K562 (cell line): ENCODE data around the gene ACAP2. TPM values are rescaled to one million over a fixed set of nuclear protein-coding genes. Genes with fewer than 3 reads are reported as not detected.

Source experiments
- CSDE1 ChIP-seq, 2 experiments: fragments of 450-650 bp; IDR thresholded peaks; 2 replicates each; pipeline ENCODE4 v1.6.1; 2016; ENCODE audit warnings: mild to moderate bottlenecking in 1 of 2
- ETV6 ChIP-seq, 3 experiments: fragments of 150-350 bp in 1 of 3; sonication (generic) in 1 of 3; formaldehyde crosslinking in 1 of 3; IDR thresholded peaks; 2 replicates each; pipeline versions ENCODE4 v1.6.1 to v1.8.0; 2014 to 2022; ENCODE audit warnings: borderline replicate concordance in 2 of 3, low read depth in 2 of 3, antibody characterized with exemption in 1 of 3, low read length in 1 of 3, mild to moderate bottlenecking in 1 of 3, missing genetic modification reagents in 1 of 3
- KDM5B ChIP-seq: fragments of 200-600 bp; sonication (generic); IDR thresholded peaks from 2 replicates; pipeline ENCODE4 v1.6.1; 2012; ENCODE audit warnings: low read depth, mild to moderate bottlenecking, moderate library complexity, low read length, control low read depth, inconsistent platforms; ENCODE audit not compliant: insufficient replicate concordance
- L3MBTL2 ChIP-seq: fragments of 450-650 bp; IDR thresholded peaks from 2 replicates; pipeline ENCODE4 v1.6.1; 2016; ENCODE audit warnings: mild to moderate bottlenecking, moderate library complexity
- MAFF ChIP-seq: IDR thresholded peaks from 2 replicates; pipeline ENCODE4 v1.6.1; 2012; ENCODE audit warnings: low read length, improper control_type of control experiment
- SMAD3 ChIP-seq: fragments of 450-650 bp; formaldehyde crosslinking; conservative IDR thresholded peaks from 2 replicates; pipeline ENCODE4 v1.4.0; 2020; ENCODE audit warnings: mild to moderate bottlenecking
- SMARCA4 ChIP-seq: fragments of 450-650 bp; IDR thresholded peaks from 2 replicates; pipeline ENCODE4 v1.6.1; 2016
- TSC22D4 ChIP-seq: fragments of 450-650 bp; IDR thresholded peaks from 2 replicates; pipeline ENCODE4 v1.6.1; 2016; ENCODE audit warnings: missing genetic modification characterization, missing biosample characterization, control low read depth
- U2AF1 ChIP-seq: fragments of 200-400 bp; formaldehyde crosslinking; optimal IDR thresholded peaks from 2 replicates; pipeline ENCODE3; 2017; ENCODE audit warnings: mild to moderate bottlenecking, low read depth, low read length, moderate library complexity
- ZBED1 ChIP-seq: IDR thresholded peaks from 2 replicates; pipeline ENCODE4 v1.6.1; 2014
- ZBTB1 ChIP-seq: sonication (generic); formaldehyde crosslinking; IDR thresholded peaks from 2 replicates; pipeline ENCODE4 v1.8.1; 2023; ENCODE audit warnings: missing genetic modification reagents, low read depth, mild to moderate bottlenecking, borderline replicate concordance
- ZEB2 ChIP-seq: fragments of 450-650 bp; IDR thresholded peaks from 2 replicates; pipeline ENCODE4 v1.6.1; 2016
- ZFP36 ChIP-seq: fragments of 150-350 bp; IDR thresholded peaks from 2 replicates; pipeline ENCODE4 v1.6.1; 2018; ENCODE audit warnings: low read length, low read depth; ENCODE audit not compliant: partially characterized antibody
- ZNF778 ChIP-seq: fragments of 450-650 bp; formaldehyde crosslinking; IDR thresholded peaks from 2 replicates; pipeline ENCODE4 v1.4.0; 2020; ENCODE audit warnings: mild to moderate bottlenecking, moderate library complexity
- polyA plus RNA-seq, 8 experiments: library from polyadenylated mRNA; depleted of rRNA in 4 of 8; stranded (reverse) in 5 of 8; unstranded in 3 of 8; fragments of >200 nt; fragmentation: Nextera tagmentation in 2 of 8; fragmentation: Illumina TruSeq in 1 of 8; extraction: Ambion mirVana in 2 of 8; extraction: Trizol in 1 of 8; gene quantifications; 2 replicates each; pipeline versions ENCODE4 v1.2.1 to v1.2.3, GENCODE V29; 2011 to 2014; ENCODE audit warnings: inconsistent platforms in 1 of 8, missing spikeins in 1 of 8
- total RNA-seq, 7 experiments: library from RNA; depleted of rRNA in 6 of 7; stranded (reverse); fragments of >200 nt in 6 of 7; fragmentation: Illumina TruSeq in 2 of 7; extraction: Trizol in 2 of 7; gene quantifications; 2 replicates each; pipeline versions ENCODE4 v1.2.1 to v1.2.3, GENCODE V29; 2011 to 2021; ENCODE audit warnings: low replicate concordance in 1 of 7
- TF ChIP-seq, protein P1 (sequence below): fragments of 450-650 bp; IDR thresholded peaks from 2 replicates; pipeline ENCODE4 v1.6.1; 2017; ENCODE audit warnings: antibody characterized with exemption
- TF ChIP-seq, protein P2 (sequence below): fragments of 450-650 bp; IDR thresholded peaks from 2 replicates; pipeline ENCODE4 v1.6.1; 2016; ENCODE audit warnings: low read depth, mild to moderate bottlenecking, moderate library complexity
- TF ChIP-seq, protein P3 (sequence below): IDR thresholded peaks from 2 replicates; pipeline ENCODE4 v1.6.1; 2014; ENCODE audit warnings: antibody characterized with exemption
- TF ChIP-seq, protein P4 (sequence below): fragments of 250-450 bp; sonication (Bioruptor Pico); IDR thresholded peaks from 2 replicates; pipeline ENCODE4 v1.5.0; 2021; ENCODE audit warnings: mild to moderate bottlenecking, moderate library complexity
- TF ChIP-seq, protein P5 (sequence below): sonication (generic); formaldehyde crosslinking; IDR thresholded peaks from 2 replicates; pipeline ENCODE4 v1.8.0; 2022; ENCODE audit warnings: missing genetic modification reagents, mild to moderate bottlenecking, borderline replicate concordance

The ACAP2 gene
- total and polyA plus RNA-seq, 9 of the 15 experiments (the other 6 are each of a cell fraction or from before 2014, with no cell fraction given): 10.6 to 52.7 (median 34.4) TPM

DNA sequence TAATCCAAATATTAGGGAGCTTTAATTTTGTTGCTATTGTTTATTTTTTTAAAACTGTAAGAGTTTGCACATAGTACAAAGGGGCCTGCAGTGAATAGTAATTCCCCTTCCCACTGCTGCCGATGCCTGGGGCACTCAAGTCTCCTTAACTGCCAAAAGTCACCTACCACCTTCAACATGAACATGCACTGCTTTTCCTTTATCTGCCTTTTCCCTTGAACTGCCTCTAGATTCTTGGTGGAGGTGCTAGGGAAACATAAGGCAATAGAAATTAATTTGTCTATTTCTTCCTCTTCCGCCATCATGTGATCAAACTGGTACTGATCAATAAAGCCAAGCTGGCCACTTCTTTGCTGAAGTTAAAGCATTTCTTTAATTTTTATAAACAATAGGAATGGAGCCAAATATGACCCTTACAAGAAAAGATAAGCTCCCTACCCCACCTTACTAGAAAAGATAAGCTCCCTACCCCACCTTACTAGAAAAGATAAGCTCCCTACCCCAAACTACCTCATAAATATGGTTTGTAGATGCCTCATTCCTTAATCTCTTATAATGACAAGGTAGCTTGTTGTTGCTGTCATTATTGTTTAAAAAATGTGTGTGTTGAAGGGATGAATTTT, 17.4 kb upstream of the ACAP2 start (continued):
- TF ChIP-seq, protein P1, sequence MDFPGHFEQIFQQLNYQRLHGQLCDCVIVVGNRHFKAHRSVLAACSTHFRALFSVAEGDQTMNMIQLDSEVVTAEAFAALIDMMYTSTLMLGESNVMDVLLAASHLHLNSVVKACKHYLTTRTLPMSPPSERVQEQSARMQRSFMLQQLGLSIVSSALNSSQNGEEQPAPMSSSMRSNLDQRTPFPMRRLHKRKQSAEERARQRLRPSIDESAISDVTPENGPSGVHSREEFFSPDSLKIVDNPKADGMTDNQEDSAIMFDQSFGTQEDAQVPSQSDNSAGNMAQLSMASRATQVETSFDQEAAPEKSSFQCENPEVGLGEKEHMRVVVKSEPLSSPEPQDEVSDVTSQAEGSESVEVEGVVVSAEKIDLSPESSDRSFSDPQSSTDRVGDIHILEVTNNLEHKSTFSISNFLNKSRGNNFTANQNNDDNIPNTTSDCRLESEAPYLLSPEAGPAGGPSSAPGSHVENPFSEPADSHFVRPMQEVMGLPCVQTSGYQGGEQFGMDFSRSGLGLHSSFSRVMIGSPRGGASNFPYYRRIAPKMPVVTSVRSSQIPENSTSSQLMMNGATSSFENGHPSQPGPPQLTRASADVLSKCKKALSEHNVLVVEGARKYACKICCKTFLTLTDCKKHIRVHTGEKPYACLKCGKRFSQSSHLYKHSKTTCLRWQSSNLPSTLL: no peak
- TF ChIP-seq SMARCA4 (peak; percentile 89), KDM5B (no peak), ETV6 (IDR thresholded peaks at IDR 0.05; ENCODE audit: borderline replicate concordance in 1 of 2, low read depth in 2 of 2, low read length in 1 of 2) (no peak), ETV6 (CRISPR knock-in tag; IDR thresholded peaks at IDR 0.05; ENCODE audit: borderline replicate concordance) (no peak), ZEB2 (peak; percentile 87), TSC22D4 (no peak), CSDE1 (IDR thresholded peaks at IDR 0.05) (no peak), ZBTB1 (CRISPR knock-in tag) (no peak), U2AF1 (no peak), ZBED1 (no peak), ZNF778 (CRISPR knock-in tag) (no peak), ZFP36 (no peak), MAFF (no peak), SMAD3 (CRISPR knock-in tag) (no peak), L3MBTL2 (no peak)
- TF ChIP-seq, protein P2, sequence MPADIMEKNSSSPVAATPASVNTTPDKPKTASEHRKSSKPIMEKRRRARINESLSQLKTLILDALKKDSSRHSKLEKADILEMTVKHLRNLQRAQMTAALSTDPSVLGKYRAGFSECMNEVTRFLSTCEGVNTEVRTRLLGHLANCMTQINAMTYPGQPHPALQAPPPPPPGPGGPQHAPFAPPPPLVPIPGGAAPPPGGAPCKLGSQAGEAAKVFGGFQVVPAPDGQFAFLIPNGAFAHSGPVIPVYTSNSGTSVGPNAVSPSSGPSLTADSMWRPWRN: no peak
- TF ChIP-seq, protein P3, sequence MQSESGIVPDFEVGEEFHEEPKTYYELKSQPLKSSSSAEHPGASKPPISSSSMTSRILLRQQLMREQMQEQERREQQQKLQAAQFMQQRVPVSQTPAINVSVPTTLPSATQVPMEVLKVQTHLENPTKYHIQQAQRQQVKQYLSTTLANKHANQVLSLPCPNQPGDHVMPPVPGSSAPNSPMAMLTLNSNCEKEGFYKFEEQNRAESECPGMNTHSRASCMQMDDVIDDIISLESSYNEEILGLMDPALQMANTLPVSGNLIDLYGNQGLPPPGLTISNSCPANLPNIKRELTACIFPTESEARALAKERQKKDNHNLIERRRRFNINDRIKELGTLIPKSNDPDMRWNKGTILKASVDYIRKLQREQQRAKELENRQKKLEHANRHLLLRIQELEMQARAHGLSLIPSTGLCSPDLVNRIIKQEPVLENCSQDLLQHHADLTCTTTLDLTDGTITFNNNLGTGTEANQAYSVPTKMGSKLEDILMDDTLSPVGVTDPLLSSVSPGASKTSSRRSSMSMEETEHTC: no peak
- TF ChIP-seq, protein P4, sequence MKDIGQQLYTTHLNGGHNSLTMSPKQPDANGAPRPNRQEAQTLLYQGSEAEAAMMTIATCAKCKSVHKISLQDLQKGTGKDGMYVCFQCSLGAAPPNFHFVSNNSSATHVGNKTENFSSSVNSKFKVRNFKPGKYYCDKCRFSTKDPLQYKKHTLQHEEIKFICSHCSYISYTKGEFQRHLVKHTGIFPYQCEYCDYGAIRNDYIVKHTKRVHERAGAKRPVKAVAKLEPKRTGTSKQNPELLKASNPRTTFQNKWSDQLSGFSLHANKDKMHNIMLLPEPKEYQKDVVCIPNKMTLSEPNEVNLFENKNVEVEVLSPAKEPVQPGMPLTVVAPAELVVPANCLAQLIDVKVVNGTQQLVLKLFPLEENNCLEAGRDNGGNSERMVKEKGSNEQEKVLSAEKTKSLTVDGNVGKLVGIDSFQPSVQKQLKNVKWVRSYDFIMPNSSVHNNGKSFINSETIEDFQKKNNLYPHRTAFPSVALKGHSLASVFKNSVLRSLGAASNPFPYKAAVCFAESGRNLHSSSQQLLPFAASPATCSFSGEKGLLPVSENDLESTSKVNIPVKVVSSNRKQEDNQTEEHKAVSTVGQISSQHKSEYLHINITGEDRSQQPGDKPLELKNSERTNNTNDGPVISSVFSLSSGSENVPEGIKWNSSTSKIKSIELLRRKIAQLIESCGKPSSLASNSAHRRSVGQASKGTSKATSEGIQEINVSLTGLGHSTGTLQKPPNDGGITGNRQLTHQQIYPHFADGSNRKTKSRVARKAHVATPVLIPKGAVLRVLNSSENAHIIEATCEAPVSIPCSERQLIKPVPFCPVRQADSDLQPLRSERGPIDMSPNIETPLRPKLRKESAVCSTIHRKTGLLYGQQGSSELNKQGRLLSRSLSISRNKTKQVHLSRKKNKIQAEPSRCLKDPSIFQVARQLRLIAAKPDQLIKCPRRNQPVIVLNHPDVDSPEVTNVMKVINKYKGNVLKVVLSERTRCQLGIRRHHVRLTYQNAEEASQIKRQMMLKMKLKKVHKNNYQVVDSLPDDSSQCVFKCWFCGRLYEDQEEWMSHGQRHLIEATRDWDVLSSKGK (CRISPR knock-in tag): no peak
- TF ChIP-seq, protein P5, sequence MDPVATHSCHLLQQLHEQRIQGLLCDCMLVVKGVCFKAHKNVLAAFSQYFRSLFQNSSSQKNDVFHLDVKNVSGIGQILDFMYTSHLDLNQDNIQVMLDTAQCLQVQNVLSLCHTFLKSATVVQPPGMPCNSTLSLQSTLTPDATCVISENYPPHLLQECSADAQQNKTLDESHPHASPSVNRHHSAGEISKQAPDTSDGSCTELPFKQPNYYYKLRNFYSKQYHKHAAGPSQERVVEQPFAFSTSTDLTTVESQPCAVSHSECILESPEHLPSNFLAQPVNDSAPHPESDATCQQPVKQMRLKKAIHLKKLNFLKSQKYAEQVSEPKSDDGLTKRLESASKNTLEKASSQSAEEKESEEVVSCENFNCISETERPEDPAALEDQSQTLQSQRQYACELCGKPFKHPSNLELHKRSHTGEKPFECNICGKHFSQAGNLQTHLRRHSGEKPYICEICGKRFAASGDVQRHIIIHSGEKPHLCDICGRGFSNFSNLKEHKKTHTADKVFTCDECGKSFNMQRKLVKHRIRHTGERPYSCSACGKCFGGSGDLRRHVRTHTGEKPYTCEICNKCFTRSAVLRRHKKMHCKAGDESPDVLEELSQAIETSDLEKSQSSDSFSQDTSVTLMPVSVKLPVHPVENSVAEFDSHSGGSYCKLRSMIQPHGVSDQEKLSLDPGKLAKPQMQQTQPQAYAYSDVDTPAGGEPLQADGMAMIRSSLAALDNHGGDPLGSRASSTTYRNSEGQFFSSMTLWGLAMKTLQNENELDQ (CRISPR knock-in tag): no peak
